H1 (cell line): Measurements from ENCODE around the gene SAMD14. TPM values are rescaled to one million over a fixed set of nuclear protein-coding genes. Genes with fewer than 3 reads are reported as not detected.

Experiments used
- CTCF ChIA-PET: fragments of 300-600 bp; sonication (Branson Sonifier 250); formaldehyde crosslinking; loops from one replicate; lab custom pipeline; 2021; ENCODE audit not compliant: partially characterized antibody; lab: Charles Lee
- POLR2A ChIA-PET: fragments of 300-600 bp; sonication (Branson Sonifier 250); formaldehyde crosslinking; loops from one replicate; lab custom pipeline; 2021; ENCODE audit warnings: inconsistent platforms; ENCODE audit not compliant: partially characterized antibody; lab: Charles Lee
- DNase-seq, 2 experiments: peaks; one replicate each; pipeline versions ENCODE4 v3.0.0 to v3.0.0-alpha.2; 2010 to 2022; ENCODE audit warnings: low spot score in 2 of 2, low read depth in 1 of 2, mixed read lengths in 1 of 2
- FAIRE-seq: peaks from 2 replicates; lab custom pipeline; 2011; peaks lifted over from hg19 to GRCh38; lab: Jason Lieb, UNC
- H2AFZ ChIP-seq: 2 replicates; pipeline ENCODE4 v1.8.1; 2012; ENCODE audit warnings: low read length, inconsistent platforms
- H2AK5ac ChIP-seq: 2 replicates; pipeline ENCODE4 v1.6.1; 2013; ENCODE audit warnings: low read depth, low read length
- H2BK120ac ChIP-seq: replicated peaks from 2 replicates; pipeline ENCODE3; 2013; ENCODE audit warnings: low read depth, low read length, inconsistent platforms
- H2BK12ac ChIP-seq: 2 replicates; pipeline ENCODE4 v1.6.1; 2013; ENCODE audit warnings: low read depth, low read length
- H2BK15ac ChIP-seq: 2 replicates; pipeline ENCODE4 v1.6.1; 2013; ENCODE audit warnings: low read length
- H2BK20ac ChIP-seq: 2 replicates; pipeline ENCODE4 v1.6.1; 2013; ENCODE audit warnings: low read length
- H2BK5ac ChIP-seq: 2 replicates; pipeline ENCODE4 v1.6.1; 2013; ENCODE audit warnings: low read depth, low read length
- H3K14ac ChIP-seq: 2 replicates; pipeline ENCODE4 v1.6.1; 2013; ENCODE audit warnings: inconsistent platforms; ENCODE audit not compliant: insufficient read length
- H3K18ac ChIP-seq: 2 replicates; pipeline ENCODE4 v1.6.1; 2013; ENCODE audit warnings: low read length; ENCODE audit errors: extremely low read depth
- H3K23ac ChIP-seq: 2 replicates; pipeline ENCODE4 v1.6.1; 2013; ENCODE audit warnings: inconsistent platforms; ENCODE audit not compliant: insufficient read length
- H3K23me2 ChIP-seq: 2 replicates; pipeline ENCODE4 v1.6.1; 2013; ENCODE audit warnings: low read depth, low read length
- H3K27ac ChIP-seq: 2 replicates; pipeline ENCODE4 v1.6.1; 2011; ENCODE audit warnings: low read depth, low read length, inconsistent platforms
- H3K27me3 ChIP-seq, 4 experiments: replicated peaks in 1 of 4; 1 replicate in 1 of 4; 2 replicates in 3 of 4; pipeline versions ENCODE4 v1.6.1 to v1.8.1; 2011 to 2013; ENCODE audit warnings: low read length in 3 of 4, mild to moderate bottlenecking in 3 of 4, inconsistent platforms in 2 of 4, mixed read lengths in 2 of 4, moderate library complexity in 1 of 4; ENCODE audit not compliant: control insufficient read depth in 3 of 4, insufficient read depth in 3 of 4; ENCODE audit errors: extremely low read depth in 1 of 4
- H3K36me3 ChIP-seq, 4 experiments: 2 replicates each; pipeline versions ENCODE4 v1.6.1 to v1.8.1; 2011 to 2013; ENCODE audit warnings: mild to moderate bottlenecking in 4 of 4, low read length in 3 of 4, moderate library complexity in 2 of 4, control low read depth in 1 of 4, inconsistent platforms in 1 of 4; ENCODE audit not compliant: insufficient read depth in 4 of 4, control insufficient read depth in 2 of 4
- H3K4ac ChIP-seq: replicated peaks from 2 replicates; pipeline ENCODE3; 2013; ENCODE audit warnings: low read length, low read depth, mixed read lengths, inconsistent platforms; ENCODE audit not compliant: insufficient read length
- H3K4me1 ChIP-seq, 4 experiments: replicated peaks in 1 of 4; 1 replicate in 1 of 4; 2 replicates in 3 of 4; pipeline versions ENCODE4 v1.6.1 to v1.8.1; 2011 to 2013; ENCODE audit warnings: low read length in 3 of 4, inconsistent platforms in 2 of 4, mixed read lengths in 1 of 4; ENCODE audit not compliant: insufficient read depth in 4 of 4, control insufficient read depth in 3 of 4
- H3K4me2 ChIP-seq, 2 experiments: 2 replicates each; pipeline versions ENCODE4 v1.6.1 to v1.8.1; 2011 to 2013; ENCODE audit warnings: low read depth in 2 of 2, low read length in 2 of 2, control low read depth in 1 of 2, inconsistent platforms in 1 of 2, mild to moderate bottlenecking in 1 of 2; ENCODE audit not compliant: insufficient read depth in 1 of 2
- H3K4me3 ChIP-seq, 4 experiments: fragments of 200-600, 300-600 bp in 1 of 4; sonication (generic), shearing (Covaris generic), sonication (Bioruptor Twin) in 1 of 4; 2 replicates each; pipeline versions ENCODE4 v1.5.1 to v1.8.1; 2011 to 2016; ENCODE audit warnings: low read length in 4 of 4, low read depth in 3 of 4, control low read depth in 2 of 4, inconsistent platforms in 2 of 4, mild to moderate bottlenecking in 2 of 4, mixed read lengths in 1 of 4, moderate library complexity in 1 of 4; ENCODE audit not compliant: insufficient read depth in 2 of 4; ENCODE audit errors: extremely low read depth in 1 of 4
- H3K56ac ChIP-seq: replicated peaks from 2 replicates; pipeline ENCODE3; 2013; ENCODE audit warnings: low read depth, mild to moderate bottlenecking, mixed read lengths, low read length, inconsistent platforms; ENCODE audit not compliant: insufficient read length
- H3K79me1 ChIP-seq: 2 replicates; pipeline ENCODE4 v1.6.1; 2013; ENCODE audit warnings: low read depth, low read length, control low read depth
- H3K79me2 ChIP-seq, 2 experiments: 2 replicates each; pipeline versions ENCODE4 v1.6.1 to v1.8.1; 2012 to 2013; ENCODE audit warnings: low read length in 2 of 2, mild to moderate bottlenecking in 2 of 2, inconsistent platforms in 1 of 2; ENCODE audit not compliant: insufficient read depth in 2 of 2, control insufficient read depth in 1 of 2
- H3K9ac ChIP-seq, 4 experiments: replicated peaks in 1 of 4; 1 replicate in 1 of 4; 2 replicates in 3 of 4; pipeline versions ENCODE4 v1.6.1 to v1.8.1; 2011 to 2013; ENCODE audit warnings: low read depth in 3 of 4, low read length in 3 of 4, control low read depth in 2 of 4, mild to moderate bottlenecking in 2 of 4, moderate library complexity in 2 of 4, inconsistent platforms in 1 of 4; ENCODE audit errors: extremely low read depth in 1 of 4
- H3K9me3 ChIP-seq, 2 experiments: 2 replicates each; pipeline versions ENCODE4 v1.6.1 to v1.8.1; 2012 to 2013; ENCODE audit warnings: mild to moderate bottlenecking in 2 of 2, moderate library complexity in 2 of 2, control low read depth in 1 of 2, inconsistent platforms in 1 of 2, low read depth in 1 of 2, low read length in 1 of 2, mixed read lengths in 1 of 2; ENCODE audit not compliant: insufficient read depth in 2 of 2
- H4K20me1 ChIP-seq, 2 experiments: replicated peaks in 1 of 2; 2 replicates each; pipeline versions ENCODE3 to v1.8.1; 2011 to 2013; ENCODE audit warnings: inconsistent platforms in 2 of 2, low read length in 2 of 2, mild to moderate bottlenecking in 1 of 2; ENCODE audit not compliant: insufficient read depth in 2 of 2, control insufficient read depth in 1 of 2
- H4K5ac ChIP-seq: 2 replicates; pipeline ENCODE4 v1.6.1; 2013; ENCODE audit warnings: low read length, low read depth, mixed read lengths, inconsistent platforms; ENCODE audit not compliant: insufficient read length
- H4K8ac ChIP-seq: 2 replicates; pipeline ENCODE4 v1.8.0; 2013; ENCODE audit warnings: mild to moderate bottlenecking, moderate library complexity, low read length, inconsistent platforms; ENCODE audit not compliant: insufficient read depth; ENCODE audit errors: extremely low read depth
- H4K91ac ChIP-seq: replicated peaks from 2 replicates; pipeline ENCODE3; 2013; ENCODE audit warnings: low read length, mixed read lengths, inconsistent platforms; ENCODE audit not compliant: insufficient read length
- BRCA1 ChIP-seq: IDR thresholded peaks from 2 replicates; pipeline ENCODE4 v1.6.1; 2012; ENCODE audit warnings: low read depth, low read length, improper control_type of control experiment
- CTBP2 ChIP-seq: IDR thresholded peaks from 2 replicates; pipeline ENCODE4 v1.7.0; 2011; ENCODE audit warnings: borderline replicate concordance, mild to moderate bottlenecking, moderate library complexity, mixed read lengths, low read length; ENCODE audit not compliant: insufficient read depth, insufficient read length
- JUND ChIP-seq: IDR thresholded peaks from 2 replicates; pipeline ENCODE4 v1.6.1; 2011; ENCODE audit warnings: mild to moderate bottlenecking, improper control_type of control experiment, low read length
- PHF8 ChIP-seq: fragments of 200-600 bp; sonication (generic); conservative IDR thresholded peaks from 2 replicates; pipeline ENCODE4 v1.7.1; 2012; ENCODE audit warnings: low read depth, mild to moderate bottlenecking, inconsistent platforms, low read length, moderate library complexity
- POLR2A ChIP-seq, 2 experiments: IDR thresholded peaks; 1 replicate in 1 of 2; 2 replicates in 1 of 2; pipeline ENCODE4 v1.6.1; 2011; ENCODE audit warnings: low read depth in 2 of 2, low read length in 2 of 2, mild to moderate bottlenecking in 2 of 2; ENCODE audit errors: control extremely low read depth in 1 of 2
- SIN3A ChIP-seq, 2 experiments: IDR thresholded peaks in 1 of 2; conservative IDR thresholded peaks in 1 of 2; 2 replicates each; pipeline ENCODE4 v1.6.1; 2011 to 2012; ENCODE audit warnings: low read length in 2 of 2, improper control_type of control experiment in 1 of 2, low read depth in 1 of 2, mild to moderate bottlenecking in 1 of 2
- SP4 ChIP-seq: IDR thresholded peaks from 2 replicates; pipeline ENCODE4 v1.6.1; 2012; ENCODE audit warnings: low read length, inconsistent platforms
- YY1 ChIP-seq: IDR thresholded peaks from 2 replicates; pipeline ENCODE4 v1.6.1; 2011; ENCODE audit warnings: low read depth, mild to moderate bottlenecking, low read length
- WGBS, 2 experiments: shearing (Covaris generic) in 1 of 2; methylation state at CpG; one replicate each; pipeline versions ENCODE4 v1.1.6 to v1.1.7; 2013 to 2015; ENCODE audit warnings: low lambda C conversion rate in 2 of 2, mixed read lengths in 2 of 2, inconsistent platforms in 1 of 2, low coverage in 1 of 2, missing lambda C conversion rate in 1 of 2; ENCODE audit not compliant: insufficient replicate concordance in 2 of 2, insufficient coverage in 1 of 2, insufficient read length in 1 of 2; ENCODE audit errors: extremely low coverage in 1 of 2, missing lambda C conversion rate in 1 of 2; 5-methylcytosine and 5-hydroxymethylcytosine counted together
- polyA plus RNA-seq, 7 experiments: library from polyadenylated mRNA; depleted of rRNA in 3 of 7; stranded (reverse) in 5 of 7; unstranded in 2 of 7; fragments of >200 nt in 5 of 7; fragments of 200-250 nt in 2 of 7; gene quantifications; 1 replicate in 5 of 7; 2 replicates in 1 of 7; 4 replicates in 1 of 7; pipeline versions ENCODE4 v1.2.1 to v1.2.3, GENCODE V29; 2011 to 2013; ENCODE audit warnings: missing spikeins in 2 of 7, mixed read lengths in 2 of 7
- total RNA-seq: library from RNA; stranded (reverse); fragmentation: NEBNext Ultra II Directional; extraction: Animal tissue kit (Norgen Biotek cat#: 25700); gene quantifications from 2 replicates; pipeline ENCODE4 v1.2.1, GENCODE V29; 2021
- TF ChIP-seq, protein P1 (sequence below): IDR thresholded peaks from 2 replicates; pipeline ENCODE4 v1.6.1; 2012; ENCODE audit warnings: inconsistent platforms

The SAMD14 gene
- total and polyA plus RNA-seq, 2 of the 8 experiments (the other 6 are each of a cell fraction or from before 2014, with no cell fraction given) = 5.7 to 5.8 TPM

DNA sequence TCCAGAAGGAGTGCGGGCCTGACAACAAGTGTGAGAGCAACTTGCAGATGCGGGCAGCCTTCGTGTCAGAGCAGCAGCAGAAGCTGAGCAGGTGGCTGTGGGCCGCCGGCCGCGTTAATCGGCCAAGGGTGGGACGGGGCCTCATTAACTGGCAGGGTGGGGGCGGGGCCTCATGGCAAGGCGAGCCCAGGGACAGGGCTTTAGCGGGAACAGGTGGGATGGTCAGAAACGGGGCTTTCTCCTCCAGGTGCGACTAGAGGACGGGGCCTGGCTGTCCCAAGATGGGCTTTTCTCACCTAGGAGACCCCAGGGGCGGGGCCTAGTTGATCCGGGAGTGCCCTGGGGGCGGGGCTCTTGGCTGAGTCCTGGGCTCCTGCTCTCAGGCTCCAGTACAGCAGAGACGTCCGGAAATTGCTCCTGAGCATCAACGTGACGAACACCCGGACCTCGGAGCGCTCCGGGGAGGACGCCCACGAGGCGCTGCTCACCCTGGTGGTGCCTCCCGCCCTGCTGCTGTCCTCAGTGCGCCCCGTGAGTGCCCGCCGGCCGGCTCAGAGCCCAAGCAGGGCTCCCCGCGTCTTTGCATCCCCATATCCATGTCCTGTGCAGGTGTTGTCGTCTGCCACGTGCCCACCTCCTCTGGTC lies 53.2 kb downstream of the SAMD14 start:
- POLR2A ChIA-PET = interaction anchor here (1.0 to 3.3 kb wide), 5 partner anchors 14 to 76 kb away, joined by 3 to 17 read pairs (median 4); partner anchors contain the start of gene ITGA3
- no peak overlapping the region for H3K27ac ChIP-seq
- no peak overlapping the region for H3K4me3 ChIP-seq
- no peak overlapping the region for H3K14ac ChIP-seq
- CTCF ChIA-PET = interaction anchor here (0.9 to 10.1 kb wide), 9 partner anchors 8 to 217 kb away, joined by 3 to 169 read pairs (median 17); partner anchors contain the start of gene ITGA3
- no peaks in the 10 kb centered on the region for H3K79me2 ChIP-seq
- no peak overlapping the region for H3K4ac ChIP-seq
- H3K36me3 ChIP-seq = peaks cover 0 to 6% (median 1%) of the 10 kb centered on the region in 4 experiments; a peak in 4 of 8 replicates
- no peak for FAIRE-seq
- no peaks in the 10 kb centered on the region; a peak in 2 of 7 replicates for H3K27me3 ChIP-seq
- H3K9ac ChIP-seq = no peak overlapping the region
- H2BK120ac ChIP-seq = no peak overlapping the region
- H2BK5ac ChIP-seq = no peak overlapping the region
- H2AFZ ChIP-seq = no peak overlapping the region; the same call in 1 of the 2 replicates
- no peak overlapping the region for H3K23ac ChIP-seq
- H2AK5ac ChIP-seq = no peak overlapping the region
- H3K9me3 ChIP-seq = no peaks in the 10 kb centered on the region
- no peak overlapping the region for H2BK20ac ChIP-seq
- H4K5ac ChIP-seq = no peak overlapping the region
- H3K56ac ChIP-seq = no peak overlapping the region
- H2BK15ac ChIP-seq = no peak overlapping the region
- H3K4me1 ChIP-seq = peaks cover 0 to 4% (median 3%) of the 10 kb centered on the region in 4 experiments; a peak in 3 of 7 replicates
- DNase-seq = peak in 1 of 2 experiments; percentile 85
- H3K18ac ChIP-seq = no peak overlapping the region; the same call in 1 of the 2 replicates
- H4K8ac ChIP-seq = no peak overlapping the region; the same call in none of the 2 replicates
- H4K20me1 ChIP-seq = peaks cover 2 to 8% of the 10 kb centered on the region in 2 experiments
- H4K91ac ChIP-seq = no peak overlapping the region
- H3K79me1 ChIP-seq = no peaks in the 10 kb centered on the region
- WGBS, 2 experiments = 65% methylated on average over 33 of the region's 39 CpGs; no CpG with 5 or more reads in 1 of the 2 experiments
- no peaks in the 10 kb centered on the region for H3K23me2 ChIP-seq
- peak overlapping the region in 1 of 2 experiments; percentile 27; a peak in 2 of 4 replicates for H3K4me2 ChIP-seq
- no peak overlapping the region for H2BK12ac ChIP-seq
- TF ChIP-seq, protein P1, sequence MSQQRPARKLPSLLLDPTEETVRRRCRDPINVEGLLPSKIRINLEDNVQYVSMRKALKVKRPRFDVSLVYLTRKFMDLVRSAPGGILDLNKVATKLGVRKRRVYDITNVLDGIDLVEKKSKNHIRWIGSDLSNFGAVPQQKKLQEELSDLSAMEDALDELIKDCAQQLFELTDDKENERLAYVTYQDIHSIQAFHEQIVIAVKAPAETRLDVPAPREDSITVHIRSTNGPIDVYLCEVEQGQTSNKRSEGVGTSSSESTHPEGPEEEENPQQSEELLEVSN = peak; percentile 97
- no peak for TF ChIP-seq POLR2A (IDR thresholded peaks at IDR 0.05; ENCODE audit: control extremely low read depth in 1 of 2, low read depth in 2 of 2, low read length in 2 of 2)
- TF ChIP-seq JUND = no peak
- no peak for TF ChIP-seq SIN3A (conservative IDR thresholded peaks at IDR 0.05 in 1 of 2, IDR thresholded peaks at IDR 0.05 in 1 of 2; ENCODE audit: low read depth in 1 of 2, low read length in 2 of 2)
- TF ChIP-seq YY1 = no peak
- TF ChIP-seq BRCA1 = no peak
- TF ChIP-seq PHF8 = no peak
- TF ChIP-seq CTBP2 = no peak
- TF ChIP-seq SP4 = no peak
